ENCODE results near the gene ST7.

The ST7 gene

DNA sequence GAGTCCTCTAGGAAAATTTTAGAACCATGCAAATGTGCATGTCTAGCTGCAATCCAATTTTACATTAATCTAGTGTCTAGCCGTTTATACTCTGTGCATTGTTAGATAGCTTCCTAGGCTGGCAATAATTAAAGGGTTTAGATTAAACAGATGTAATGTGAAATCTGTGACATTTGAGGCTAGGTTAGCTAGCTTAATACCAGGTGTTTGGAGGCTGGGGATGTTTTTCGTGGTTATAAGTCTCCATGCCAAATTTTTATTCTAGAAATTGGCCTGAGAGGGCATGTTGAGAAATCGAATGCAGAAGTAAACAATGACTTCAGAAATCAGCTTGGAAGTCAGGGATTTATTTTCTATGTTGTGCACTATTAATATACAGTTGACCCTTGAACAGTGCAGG is 94.2 kb downstream of the ST7 start:
- TF ChIP-seq CTCF (IDR thresholded peaks at IDR 0.05; ENCODE audit: insufficient read depth, low read length, poor library complexity, severe bottlenecking): no peak
- Histone ChIP-seq H3K4me3 (replicated peaks; ENCODE audit: low read depth, low read length) (no peak overlapping the region), H3K36me3 (ENCODE audit: control insufficient read depth, insufficient read depth, low read length) (no peaks in the 10 kb centered on the region), H3K27me3 (replicated peaks; ENCODE audit: control insufficient read depth, insufficient read depth, low read length) (no peaks in the 10 kb centered on the region)
- no peak for DNase-seq (ENCODE audit: extremely low read depth, insufficient read length)

DNA sequence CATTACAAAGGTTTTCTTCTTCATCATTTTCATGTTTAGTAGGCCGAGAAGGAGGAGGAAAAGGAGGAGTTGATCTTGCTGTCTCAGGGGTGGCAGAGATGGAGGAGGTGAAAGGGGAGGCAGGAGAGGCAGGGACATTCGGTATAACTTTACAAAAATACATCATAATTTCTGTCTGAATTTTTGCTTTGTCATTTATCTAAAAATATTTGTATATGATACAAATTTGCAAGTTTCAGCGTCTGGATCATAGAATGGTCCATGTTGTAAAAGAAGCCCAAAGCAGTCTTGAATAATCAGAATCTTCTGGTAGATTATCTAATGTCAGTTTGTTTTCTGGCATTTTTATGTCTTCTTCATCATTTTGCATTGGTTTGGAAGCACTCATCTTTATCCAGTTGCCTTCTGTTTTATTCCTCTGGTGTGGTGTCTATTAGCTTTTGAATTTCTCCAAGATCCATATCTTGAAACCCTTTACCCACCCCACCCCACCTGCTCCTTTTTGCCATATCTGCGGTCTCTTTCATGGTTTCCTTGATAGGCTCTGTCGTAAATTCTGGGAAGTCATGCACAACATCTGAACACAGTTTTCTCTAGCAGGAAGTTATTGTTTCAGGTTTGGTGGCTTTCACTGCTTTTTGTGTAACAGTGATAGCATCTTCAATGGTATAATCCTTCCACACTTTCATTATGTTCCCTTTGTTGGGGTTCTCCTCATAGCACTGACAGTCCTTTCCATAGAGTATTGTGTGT is 95.0 kb downstream of the ST7 start:
- no peak for TF ChIP-seq CTCF (IDR thresholded peaks at IDR 0.05; ENCODE audit: insufficient read depth, low read length, poor library complexity, severe bottlenecking)

DNA sequence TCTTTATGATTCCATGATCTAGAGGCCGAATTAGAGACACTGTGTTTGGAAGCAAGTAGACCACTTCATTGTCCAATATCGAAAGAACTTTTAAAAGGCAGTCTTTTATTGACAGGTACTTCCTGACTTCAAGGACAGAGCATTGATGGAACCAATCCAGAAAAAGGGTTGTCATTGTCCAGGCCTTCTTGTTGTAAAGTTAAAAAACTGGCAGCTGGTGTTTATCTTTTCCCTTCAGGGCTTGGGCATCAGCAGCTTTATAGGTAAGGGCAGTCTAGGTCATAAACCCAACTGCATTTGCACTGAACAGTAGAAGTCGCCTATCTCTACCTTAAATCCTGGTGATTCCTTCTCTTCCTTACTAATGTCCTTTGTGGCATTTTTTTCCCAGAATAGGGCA is 95.6 kb downstream of the ST7 start:
- no peak for TF ChIP-seq CTCF (IDR thresholded peaks at IDR 0.05; ENCODE audit: insufficient read depth, low read length, poor library complexity, severe bottlenecking)
- Histone ChIP-seq H3K36me3 (ENCODE audit: control insufficient read depth, insufficient read depth, low read length) (no peaks in the 10 kb centered on the region), H3K4me3 (replicated peaks; ENCODE audit: low read depth, low read length) (no peak overlapping the region), H3K27me3 (replicated peaks; ENCODE audit: control insufficient read depth, insufficient read depth, low read length) (no peaks in the 10 kb centered on the region)
- DNase-seq (ENCODE audit: extremely low read depth, insufficient read length): no peak

More for the DNA sequence above, 95.0 kb downstream of the ST7 start:
- no peak for DNase-seq (ENCODE audit: extremely low read depth, insufficient read length)
- no peaks in the 10 kb centered on the region for H3K36me3 ChIP-seq (ENCODE audit: control insufficient read depth, insufficient read depth, low read length)
- no peak overlapping the region for H3K4me3 ChIP-seq (replicated peaks; ENCODE audit: low read depth, low read length)
- H3K27me3 ChIP-seq (replicated peaks; ENCODE audit: control insufficient read depth, insufficient read depth, low read length): no peaks in the 10 kb centered on the region

DNA sequence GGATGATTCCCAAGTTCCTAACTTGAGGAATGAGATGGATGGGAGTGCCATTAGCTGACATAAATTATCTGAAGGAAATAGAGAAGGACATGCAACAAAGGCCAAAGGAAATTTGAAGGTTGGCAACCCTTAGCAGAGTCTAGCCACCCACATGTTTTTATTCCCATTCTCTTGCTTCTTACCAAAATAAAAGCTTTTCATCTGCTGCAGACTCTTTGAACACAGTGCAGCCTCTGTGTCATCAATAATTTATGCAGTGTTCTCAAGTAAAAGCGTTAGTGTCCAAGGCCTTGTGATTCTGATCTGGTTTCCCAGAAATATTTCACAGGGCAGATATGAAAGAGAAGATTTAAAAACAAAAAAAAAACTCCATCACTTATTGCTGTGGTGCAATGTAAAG is 98.5 kb downstream of the ST7 start:
- H3K4me3 ChIP-seq (replicated peaks; ENCODE audit: low read depth, low read length): no peak overlapping the region
- no peaks in the 10 kb centered on the region for H3K36me3 ChIP-seq (ENCODE audit: control insufficient read depth, insufficient read depth, low read length)
- DNase-seq (ENCODE audit: extremely low read depth, insufficient read length): no peak
- H3K27me3 ChIP-seq (replicated peaks; ENCODE audit: control insufficient read depth, insufficient read depth, low read length): no peaks in the 10 kb centered on the region
- no peak for TF ChIP-seq CTCF (IDR thresholded peaks at IDR 0.05; ENCODE audit: insufficient read depth, low read length, poor library complexity, severe bottlenecking)

DNA sequence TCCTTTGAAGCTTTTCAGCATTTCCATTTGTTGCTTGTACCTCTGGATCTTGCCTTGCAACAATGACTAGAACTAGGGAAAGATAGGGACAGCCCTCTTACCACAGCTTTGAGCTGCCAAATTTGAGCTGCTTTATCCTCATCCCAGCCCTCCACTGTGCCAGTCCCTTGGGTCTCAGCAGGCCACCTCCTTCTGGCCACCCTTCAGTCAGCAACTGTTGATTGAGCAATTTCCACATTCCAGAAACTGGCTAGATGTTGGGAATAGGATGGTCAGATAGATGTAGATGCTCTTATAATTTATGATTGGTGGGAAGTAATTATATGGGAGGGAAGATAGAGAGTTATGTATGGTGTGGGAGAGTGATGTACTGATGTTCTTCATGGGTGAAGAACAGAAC is 100.1 kb downstream of the ST7 start:
- no peak overlapping the region for H3K4me3 ChIP-seq (replicated peaks; ENCODE audit: low read depth, low read length)
- DNase-seq (ENCODE audit: extremely low read depth, insufficient read length): no peak
- H3K36me3 ChIP-seq (ENCODE audit: control insufficient read depth, insufficient read depth, low read length): no peaks in the 10 kb centered on the region
- H3K27me3 ChIP-seq (replicated peaks; ENCODE audit: control insufficient read depth, insufficient read depth, low read length): no peaks in the 10 kb centered on the region
- TF ChIP-seq CTCF (IDR thresholded peaks at IDR 0.05; ENCODE audit: insufficient read depth, low read length, poor library complexity, severe bottlenecking): no peak

GRCh38 chr7:117061751-117062150 is 108.5 kb downstream of the ST7 start:
- Histone ChIP-seq H3K36me3 (ENCODE audit: control insufficient read depth, insufficient read depth, low read length) (no peaks in the 10 kb centered on the region), H3K4me3 (replicated peaks; ENCODE audit: low read depth, low read length) (no peak overlapping the region), H3K27me3 (replicated peaks; ENCODE audit: control insufficient read depth, insufficient read depth, low read length) (no peaks in the 10 kb centered on the region)
- TF ChIP-seq CTCF (IDR thresholded peaks at IDR 0.05; ENCODE audit: insufficient read depth, low read length, poor library complexity, severe bottlenecking): no peak
- DNase-seq (ENCODE audit: extremely low read depth, insufficient read length): no peak
